ENCODE results near the gene KIAA1755. TPM values are rescaled to one million over a fixed set of nuclear protein-coding genes. Genes with fewer than 3 reads are reported as not detected.

KIAA1755 gene
- total and polyA plus RNA-seq, 9 of the 15 experiments (the other 6 are each of a cell fraction or from before 2014, with no cell fraction given), result not detected

DNA sequence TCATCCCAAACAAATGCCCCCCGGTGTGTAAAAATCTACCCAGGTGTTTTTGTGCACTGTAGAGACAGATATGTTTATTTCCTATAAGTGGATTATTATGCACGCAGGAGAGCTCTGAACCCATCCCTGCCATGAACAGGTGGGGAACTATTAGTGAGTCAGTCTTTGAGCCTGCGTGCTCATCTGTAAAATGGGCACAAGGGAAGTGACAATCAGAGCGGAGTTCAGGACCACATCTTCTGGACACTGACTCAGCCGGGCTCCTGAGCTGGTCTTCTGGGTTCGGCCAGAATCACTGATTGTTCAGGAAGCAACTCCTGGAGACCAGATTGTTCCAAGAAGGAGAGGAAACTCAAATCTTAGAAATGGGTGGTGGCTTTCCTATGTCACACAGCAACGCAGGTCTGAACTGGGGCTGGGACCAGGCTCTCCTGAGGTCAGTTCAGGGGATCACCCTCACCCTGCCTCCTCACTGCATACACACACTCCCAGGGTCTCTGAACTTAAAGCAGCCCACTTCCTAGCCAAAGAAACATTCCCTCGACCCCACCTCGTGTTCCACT is 68.1 kb downstream of the KIAA1755 start:
- ATAC-seq (no peak), DNase-seq (ENCODE audit: extremely low read depth in 1 of 4, low spot score in 3 of 4) (no peak), FAIRE-seq (no peak)
- H3K4me2 ChIP-seq (ENCODE audit: insufficient read depth, low read length), result no peak overlapping the region
- H3K27me3 ChIP-seq (ENCODE audit: control insufficient read depth in 2 of 2, insufficient read depth in 2 of 2, low read length in 2 of 2), result peaks cover 0 to 19% of the 10 kb centered on the region in 2 experiments; a peak in 4 of 5 replicates
- peaks cover 11 to 14% of the 10 kb centered on the region in 2 experiments; a peak in 4 of 5 replicates for H3K4me1 ChIP-seq (replicated peaks in 1 of 2; ENCODE audit: control insufficient read depth in 2 of 2, insufficient read depth in 2 of 2, low read length in 2 of 2)
- ChIA-PET POLR2A (interaction anchor here (0.8 to 1.0 kb wide), 2 partner anchors 14 to 570 kb away, joined by 3 read pairs; no protein-coding TSS in a partner anchor), CTCF (ENCODE audit: low intra/inter-chr PET ratio) (no interaction called here)
- no peaks in the 10 kb centered on the region for H3K9me1 ChIP-seq (ENCODE audit: control insufficient read depth, insufficient read depth, low read length)
- BruUV-seq (replicated peaks), result no TSS peak
- WGBS (ENCODE audit: insufficient coverage, low coverage, missing lambda C conversion rate), result 12% methylated on average over 9 of the region's 9 CpGs
- in situ Hi-C loops (cut with MboI) (no loop called here), intact Hi-C loops (cut with micrococcal nuclease) (no loop called here)
- no peaks in the 10 kb centered on the region for H3K36me3 ChIP-seq (ENCODE audit: control insufficient read depth, insufficient read depth, low read length)
- H3K9ac ChIP-seq (ENCODE audit: insufficient read depth in 1 of 2, low read depth in 2 of 2, low read length in 2 of 2), result no peak overlapping the region
- H3K79me2 ChIP-seq (ENCODE audit: control insufficient read depth, insufficient read depth, low read length), result no peaks in the 10 kb centered on the region
- H3K9me3 ChIP-seq (replicated peaks; ENCODE audit: control insufficient read depth, insufficient read depth, low read depth, low read length), result no peaks in the 10 kb centered on the region
- no peaks in the 10 kb centered on the region; the same call in 1 of the 2 replicates for H4K20me1 ChIP-seq (replicated peaks; ENCODE audit: control insufficient read depth, insufficient read depth, low read length)
- no peak overlapping the region for H3K4me3 ChIP-seq
- TF ChIP-seq HDAC3 (IDR thresholded peaks at IDR 0.05; ENCODE audit: borderline replicate concordance, partially characterized antibody), result no peak
- TF ChIP-seq RBM25 (IDR thresholded peaks at IDR 0.05; ENCODE audit: low read depth, low read length, severe bottlenecking), result peak; percentile 64
- no peak for TF ChIP-seq SRSF3 (IDR thresholded peaks at IDR 0.05; ENCODE audit: insufficient read depth, low read length)
- TF ChIP-seq ETV1 (tag; conservative IDR thresholded peaks at IDR 0.05; ENCODE audit: low read depth), result 0 out of 2 replicates have a peak, but pooled peaks have one; percentile 10
- no peak overlapping the region for H3K27ac ChIP-seq (ENCODE audit: extremely low read depth, low read depth, low read length)
- no peak overlapping the region for H2AFZ ChIP-seq (ENCODE audit: low read depth, low read length)

DNA sequence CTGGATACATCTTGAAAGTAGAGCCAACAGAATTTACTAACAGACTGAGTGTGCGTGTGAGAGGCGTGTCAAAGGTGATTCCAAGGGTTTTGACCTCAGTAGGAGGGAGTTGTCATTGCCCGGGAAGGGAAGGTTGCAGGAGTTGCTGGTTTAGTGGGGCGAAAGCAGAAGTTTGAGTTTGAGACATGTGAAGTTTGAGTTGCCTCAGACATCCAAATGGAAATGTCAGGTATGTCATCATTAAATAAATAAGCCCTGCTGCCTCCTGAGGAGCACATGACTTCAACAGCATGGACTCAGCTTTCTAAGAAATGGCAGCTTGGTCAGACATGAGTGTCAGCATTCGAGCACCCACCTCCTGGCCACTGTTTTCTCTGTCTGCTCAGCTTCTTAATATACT is 68.9 kb downstream of the KIAA1755 start:
- no peak for DNase-seq (ENCODE audit: extremely low read depth in 1 of 4, low spot score in 3 of 4)
- in situ Hi-C loops (cut with MboI), result no loop called here
- no peaks in the 10 kb centered on the region; the same call in 1 of the 2 replicates for H4K20me1 ChIP-seq (replicated peaks; ENCODE audit: control insufficient read depth, insufficient read depth, low read length)
- ChIA-PET POLR2A (interaction anchor here (0.5 to 1.0 kb wide), 4 partner anchors 13 to 571 kb away, joined by 3 read pairs; partner anchors contain the start of gene RPRD1B), CTCF (ENCODE audit: low intra/inter-chr PET ratio) (no interaction called here)
- H3K4me2 ChIP-seq (ENCODE audit: insufficient read depth, low read length), result no peak overlapping the region
- H3K79me2 ChIP-seq (ENCODE audit: control insufficient read depth, insufficient read depth, low read length), result no peaks in the 10 kb centered on the region
- ATAC-seq, result no peak
- no peak for FAIRE-seq
- peaks cover 8 to 9% of the 10 kb centered on the region in 2 experiments; a peak in 4 of 5 replicates for H3K4me1 ChIP-seq (replicated peaks in 1 of 2; ENCODE audit: control insufficient read depth in 2 of 2, insufficient read depth in 2 of 2, low read length in 2 of 2)
- H3K9me1 ChIP-seq (ENCODE audit: control insufficient read depth, insufficient read depth, low read length), result no peaks in the 10 kb centered on the region
- no peaks in the 10 kb centered on the region for H3K36me3 ChIP-seq (ENCODE audit: control insufficient read depth, insufficient read depth, low read length)
- H3K27me3 ChIP-seq (ENCODE audit: control insufficient read depth in 2 of 2, insufficient read depth in 2 of 2, low read length in 2 of 2), result peaks cover 0 to 19% of the 10 kb centered on the region in 2 experiments; a peak in 4 of 5 replicates
- WGBS (ENCODE audit: insufficient coverage, low coverage, missing lambda C conversion rate), result 15% methylated on average over 5 of the region's 5 CpGs
- intact Hi-C loops (cut with micrococcal nuclease), result no loop called here
- H3K4me3 ChIP-seq, result no peak overlapping the region
- H2AFZ ChIP-seq (ENCODE audit: low read depth, low read length), result no peak overlapping the region
- H3K9me3 ChIP-seq (replicated peaks; ENCODE audit: control insufficient read depth, insufficient read depth, low read depth, low read length), result no peaks in the 10 kb centered on the region
- no peak overlapping the region for H3K27ac ChIP-seq (ENCODE audit: extremely low read depth, low read depth, low read length)
- BruUV-seq (replicated peaks), result no TSS peak
- H3K9ac ChIP-seq (ENCODE audit: insufficient read depth in 1 of 2, low read depth in 2 of 2, low read length in 2 of 2), result no peak overlapping the region
- TF ChIP-seq GTF2E2 (tag; IDR thresholded peaks at IDR 0.05) (no peak), CCAR2 (IDR thresholded peaks at IDR 0.05; ENCODE audit: low read depth, low read length) (no peak), ERF (CRISPR knock-in tag; IDR thresholded peaks at IDR 0.05) (no peak), RBBP5 (IDR thresholded peaks at IDR 0.05; ENCODE audit: borderline replicate concordance, insufficient read depth, low read length, poor library complexity, severe bottlenecking) (no peak), SMAD3 (CRISPR knock-in tag; conservative IDR thresholded peaks at IDR 0.05) (no peak)
- TF ChIP-seq, protein P1, sequence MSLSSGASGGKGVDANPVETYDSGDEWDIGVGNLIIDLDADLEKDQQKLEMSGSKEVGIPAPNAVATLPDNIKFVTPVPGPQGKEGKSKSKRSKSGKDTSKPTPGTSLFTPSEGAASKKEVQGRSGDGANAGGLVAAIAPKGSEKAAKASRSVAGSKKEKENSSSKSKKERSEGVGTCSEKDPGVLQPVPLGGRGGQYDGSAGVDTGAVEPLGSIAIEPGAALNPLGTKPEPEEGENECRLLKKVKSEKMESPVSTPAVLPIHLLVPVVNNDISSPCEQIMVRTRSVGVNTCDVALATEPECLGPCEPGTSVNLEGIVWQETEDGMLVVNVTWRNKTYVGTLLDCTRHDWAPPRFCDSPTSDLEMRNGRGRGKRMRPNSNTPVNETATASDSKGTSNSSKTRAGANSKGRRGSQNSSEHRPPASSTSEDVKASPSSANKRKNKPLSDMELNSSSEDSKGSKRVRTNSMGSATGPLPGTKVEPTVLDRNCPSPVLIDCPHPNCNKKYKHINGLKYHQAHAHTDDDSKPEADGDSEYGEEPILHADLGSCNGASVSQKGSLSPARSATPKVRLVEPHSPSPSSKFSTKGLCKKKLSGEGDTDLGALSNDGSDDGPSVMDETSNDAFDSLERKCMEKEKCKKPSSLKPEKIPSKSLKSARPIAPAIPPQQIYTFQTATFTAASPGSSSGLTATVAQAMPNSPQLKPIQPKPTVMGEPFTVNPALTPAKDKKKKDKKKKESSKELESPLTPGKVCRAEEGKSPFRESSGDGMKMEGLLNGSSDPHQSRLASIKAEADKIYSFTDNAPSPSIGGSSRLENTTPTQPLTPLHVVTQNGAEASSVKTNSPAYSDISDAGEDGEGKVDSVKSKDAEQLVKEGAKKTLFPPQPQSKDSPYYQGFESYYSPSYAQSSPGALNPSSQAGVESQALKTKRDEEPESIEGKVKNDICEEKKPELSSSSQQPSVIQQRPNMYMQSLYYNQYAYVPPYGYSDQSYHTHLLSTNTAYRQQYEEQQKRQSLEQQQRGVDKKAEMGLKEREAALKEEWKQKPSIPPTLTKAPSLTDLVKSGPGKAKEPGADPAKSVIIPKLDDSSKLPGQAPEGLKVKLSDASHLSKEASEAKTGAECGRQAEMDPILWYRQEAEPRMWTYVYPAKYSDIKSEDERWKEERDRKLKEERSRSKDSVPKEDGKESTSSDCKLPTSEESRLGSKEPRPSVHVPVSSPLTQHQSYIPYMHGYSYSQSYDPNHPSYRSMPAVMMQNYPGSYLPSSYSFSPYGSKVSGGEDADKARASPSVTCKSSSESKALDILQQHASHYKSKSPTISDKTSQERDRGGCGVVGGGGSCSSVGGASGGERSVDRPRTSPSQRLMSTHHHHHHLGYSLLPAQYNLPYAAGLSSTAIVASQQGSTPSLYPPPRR (CRISPR knock-in tag; IDR thresholded peaks at IDR 0.05; ENCODE audit: borderline replicate concordance), result no peak

All from K562 (cell line).